ENCODE measurements around the gene USHBP1.

DNA sequence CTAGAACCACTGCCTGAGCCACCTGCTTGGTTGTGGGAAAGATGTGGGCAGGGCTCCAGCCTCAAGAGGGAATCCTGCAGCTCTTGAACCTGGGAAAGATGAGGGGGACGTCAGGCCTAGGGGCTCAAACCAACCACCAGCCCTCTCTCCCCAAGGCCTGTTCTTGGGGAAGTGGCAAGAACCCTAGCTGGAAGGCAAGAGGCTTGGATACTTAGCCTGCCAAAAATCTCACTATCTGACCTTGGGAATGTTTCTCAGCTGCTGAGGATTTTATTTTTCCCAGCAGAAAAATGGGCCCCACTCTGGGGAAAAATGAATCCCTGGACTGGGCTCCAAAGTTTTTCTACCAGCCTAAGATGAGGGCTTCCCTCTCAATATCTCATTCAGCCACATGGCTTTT lies 4.6 kb downstream of the USHBP1 start:
- TF ChIP-seq PRDM15 (CRISPR knock-in tag; IDR thresholded peaks at IDR 0.05) (no peak), CREB1 (CRISPR knock-in tag; IDR thresholded peaks at IDR 0.05) (no peak), SP1 (CRISPR knock-in tag; conservative IDR thresholded peaks at IDR 0.05) (no peak)
- TF ChIP-seq, protein P1, sequence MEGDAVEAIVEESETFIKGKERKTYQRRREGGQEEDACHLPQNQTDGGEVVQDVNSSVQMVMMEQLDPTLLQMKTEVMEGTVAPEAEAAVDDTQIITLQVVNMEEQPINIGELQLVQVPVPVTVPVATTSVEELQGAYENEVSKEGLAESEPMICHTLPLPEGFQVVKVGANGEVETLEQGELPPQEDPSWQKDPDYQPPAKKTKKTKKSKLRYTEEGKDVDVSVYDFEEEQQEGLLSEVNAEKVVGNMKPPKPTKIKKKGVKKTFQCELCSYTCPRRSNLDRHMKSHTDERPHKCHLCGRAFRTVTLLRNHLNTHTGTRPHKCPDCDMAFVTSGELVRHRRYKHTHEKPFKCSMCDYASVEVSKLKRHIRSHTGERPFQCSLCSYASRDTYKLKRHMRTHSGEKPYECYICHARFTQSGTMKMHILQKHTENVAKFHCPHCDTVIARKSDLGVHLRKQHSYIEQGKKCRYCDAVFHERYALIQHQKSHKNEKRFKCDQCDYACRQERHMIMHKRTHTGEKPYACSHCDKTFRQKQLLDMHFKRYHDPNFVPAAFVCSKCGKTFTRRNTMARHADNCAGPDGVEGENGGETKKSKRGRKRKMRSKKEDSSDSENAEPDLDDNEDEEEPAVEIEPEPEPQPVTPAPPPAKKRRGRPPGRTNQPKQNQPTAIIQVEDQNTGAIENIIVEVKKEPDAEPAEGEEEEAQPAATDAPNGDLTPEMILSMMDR (IDR thresholded peaks at IDR 0.05): no peak

All from WTC11 (cell line).